AG09309 (cell line): ENCODE results near the gene TTR.

Experiments used
- DNase-seq: peaks from one replicate; pipeline ENCODE4 v3.0.0-alpha.2; 2010; ENCODE audit warnings: low read depth
- H3K4me3 ChIP-seq: 2 replicates; pipeline ENCODE4 v1.5.1; 2011; ENCODE audit warnings: mild to moderate bottlenecking, low read depth, low read length, moderate library complexity; ENCODE audit not compliant: control insufficient read depth
- TF ChIP-seq, protein P1 (sequence below): IDR thresholded peaks from 2 replicates; pipeline ENCODE4 v1.5.1; 2011; ENCODE audit warnings: mild to moderate bottlenecking, low read depth, low read length, inconsistent platforms; ENCODE audit not compliant: insufficient read depth, control insufficient read depth; ENCODE audit errors: missing control alignments

Gene TTR

DNA sequence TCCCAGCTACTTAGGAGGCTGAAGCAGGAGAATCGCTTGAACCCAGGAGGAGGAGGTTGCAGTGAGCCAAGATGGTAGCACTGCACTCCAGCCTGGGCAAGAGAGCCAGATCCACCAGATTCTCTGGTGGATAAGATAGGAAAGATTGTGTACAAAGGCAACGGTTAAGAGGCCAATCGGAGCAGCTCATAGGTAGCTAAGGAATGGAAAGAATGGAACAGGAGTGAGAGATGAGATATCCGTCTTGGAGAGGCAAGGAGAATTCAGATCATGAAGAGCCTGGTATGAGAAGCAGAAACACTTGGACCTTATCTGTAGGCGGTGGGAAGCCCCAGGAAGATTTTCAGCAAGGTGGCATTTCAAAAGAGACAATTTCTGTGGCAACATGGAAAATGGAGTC lies 27.1 kb downstream of the TTR start:
- no peak overlapping the region for H3K4me3 ChIP-seq
- TF ChIP-seq, protein P1, sequence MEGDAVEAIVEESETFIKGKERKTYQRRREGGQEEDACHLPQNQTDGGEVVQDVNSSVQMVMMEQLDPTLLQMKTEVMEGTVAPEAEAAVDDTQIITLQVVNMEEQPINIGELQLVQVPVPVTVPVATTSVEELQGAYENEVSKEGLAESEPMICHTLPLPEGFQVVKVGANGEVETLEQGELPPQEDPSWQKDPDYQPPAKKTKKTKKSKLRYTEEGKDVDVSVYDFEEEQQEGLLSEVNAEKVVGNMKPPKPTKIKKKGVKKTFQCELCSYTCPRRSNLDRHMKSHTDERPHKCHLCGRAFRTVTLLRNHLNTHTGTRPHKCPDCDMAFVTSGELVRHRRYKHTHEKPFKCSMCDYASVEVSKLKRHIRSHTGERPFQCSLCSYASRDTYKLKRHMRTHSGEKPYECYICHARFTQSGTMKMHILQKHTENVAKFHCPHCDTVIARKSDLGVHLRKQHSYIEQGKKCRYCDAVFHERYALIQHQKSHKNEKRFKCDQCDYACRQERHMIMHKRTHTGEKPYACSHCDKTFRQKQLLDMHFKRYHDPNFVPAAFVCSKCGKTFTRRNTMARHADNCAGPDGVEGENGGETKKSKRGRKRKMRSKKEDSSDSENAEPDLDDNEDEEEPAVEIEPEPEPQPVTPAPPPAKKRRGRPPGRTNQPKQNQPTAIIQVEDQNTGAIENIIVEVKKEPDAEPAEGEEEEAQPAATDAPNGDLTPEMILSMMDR, result no peak
- no peak for DNase-seq

DNA sequence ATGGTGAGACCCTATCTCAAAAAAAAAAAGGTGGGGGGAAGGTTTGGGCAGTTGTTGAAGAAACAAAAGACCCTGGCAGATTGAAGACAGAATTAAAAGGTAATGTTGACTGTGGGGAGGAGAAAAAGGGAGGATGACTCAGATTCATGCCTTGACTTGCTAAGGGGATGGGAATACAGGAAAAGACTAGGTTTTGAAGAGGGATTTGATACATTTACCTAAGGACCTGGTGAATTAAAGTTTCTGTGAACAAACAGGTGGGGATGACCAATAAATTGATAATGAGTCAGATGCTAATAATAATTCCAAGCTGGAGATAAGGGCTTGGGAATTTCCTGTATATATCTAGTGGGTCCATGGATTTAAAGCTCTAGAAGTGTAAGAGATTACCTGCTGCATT lies 27.6 kb downstream of the TTR start:
- no peak for DNase-seq
- H3K4me3 ChIP-seq, result no peak overlapping the region
- TF ChIP-seq, protein P1, result no peak

DNA sequence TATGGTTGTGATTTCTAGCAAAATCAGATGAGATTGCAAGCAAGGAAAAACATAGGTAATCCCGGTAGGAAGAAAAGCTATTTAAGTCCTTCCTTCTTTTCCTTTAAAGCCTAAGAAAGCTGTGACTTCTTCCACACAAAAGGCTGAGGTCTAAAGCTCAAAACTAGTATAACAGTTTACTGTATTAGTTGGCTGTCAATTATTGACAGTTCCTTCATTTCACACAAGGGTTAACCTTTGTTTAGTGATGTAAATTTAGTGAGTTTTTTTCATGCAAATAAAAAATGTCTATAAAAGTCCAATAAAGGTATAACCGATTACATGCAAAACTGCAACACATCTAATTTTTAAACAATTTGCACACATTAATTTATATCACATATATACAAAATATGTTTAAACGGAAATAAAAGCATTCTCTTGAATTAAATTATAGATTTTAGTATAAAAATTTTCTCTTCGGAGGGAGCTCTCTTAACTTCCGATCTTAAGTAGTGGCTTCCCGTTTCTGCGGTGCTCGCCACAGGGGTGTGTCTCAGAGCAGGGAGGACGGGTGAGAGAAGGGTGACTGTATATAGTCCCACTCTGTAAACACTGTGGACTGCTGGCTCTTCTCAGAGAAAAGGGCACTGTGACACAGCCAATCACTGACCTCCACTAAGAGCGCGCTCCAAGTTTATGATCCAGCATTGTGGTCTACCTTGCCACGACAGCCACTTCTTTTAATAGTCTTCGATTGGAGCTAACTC lies 33.4 kb downstream of the TTR start:
- DNase-seq, result no peak
- TF ChIP-seq, protein P1, result no peak
- no peak overlapping the region for H3K4me3 ChIP-seq

DNA sequence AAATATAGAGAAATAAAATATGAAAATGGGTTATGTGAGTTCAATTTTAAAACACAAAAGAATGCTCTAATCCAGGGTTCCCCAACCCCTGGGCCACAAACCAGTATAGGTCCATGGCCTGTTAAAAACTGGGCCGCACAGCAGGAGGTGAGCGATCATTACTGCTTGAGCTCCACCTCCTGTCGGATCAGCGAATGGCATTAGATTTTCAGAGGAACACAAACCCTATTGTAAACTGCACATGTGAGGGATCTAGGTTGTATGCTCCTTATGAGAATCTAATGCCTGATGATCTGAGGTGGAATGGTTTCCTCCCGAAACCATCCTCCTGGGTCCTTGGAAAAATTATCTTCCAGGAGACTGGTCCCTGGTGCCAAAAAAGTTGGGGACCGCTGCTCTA lies 34.7 kb downstream of the TTR start:
- H3K4me3 ChIP-seq, result no peak overlapping the region
- TF ChIP-seq, protein P1, result no peak
- DNase-seq, result no peak

DNA sequence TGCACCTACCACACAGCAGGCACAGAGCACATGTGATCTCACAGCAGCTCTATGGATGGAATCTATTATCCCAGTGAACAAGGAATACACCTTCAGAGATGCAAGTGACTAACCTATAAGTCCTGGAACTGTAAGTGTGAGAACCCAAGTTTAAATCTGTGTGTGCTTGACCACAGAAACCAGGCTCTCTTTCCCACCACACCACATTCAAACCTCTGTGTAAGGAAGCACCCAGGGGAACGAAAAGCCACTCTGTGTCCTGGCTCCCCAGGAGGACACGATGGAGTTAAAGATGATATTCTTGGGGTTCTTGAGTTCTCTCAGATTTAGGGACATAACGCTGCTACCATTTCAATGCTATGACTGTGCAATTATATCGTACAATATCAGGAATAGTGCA lies 38.9 kb downstream of the TTR start:
- H3K4me3 ChIP-seq, result no peak overlapping the region
- no peak for DNase-seq
- TF ChIP-seq, protein P1, result no peak

DNA sequence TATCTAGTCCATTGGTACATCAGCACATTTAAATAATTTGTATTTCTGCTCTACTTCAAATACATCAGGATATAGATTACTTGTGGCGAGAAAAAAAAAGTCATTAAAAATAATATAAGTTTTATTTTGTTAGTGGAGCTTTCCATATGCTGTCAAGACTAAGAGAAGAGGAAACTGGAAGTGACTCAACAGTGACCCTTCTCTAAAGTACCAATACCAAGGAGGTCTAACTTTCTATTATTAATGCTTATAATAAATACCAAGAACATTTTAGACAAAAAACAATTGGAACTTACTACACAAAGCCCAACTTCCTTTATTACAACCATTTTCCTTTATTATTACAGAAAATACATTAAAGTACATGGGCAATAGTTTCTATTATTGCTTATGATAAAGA lies 39.8 kb downstream of the TTR start:
- TF ChIP-seq, protein P1, result no peak
- no peak for DNase-seq
- no peak overlapping the region for H3K4me3 ChIP-seq

DNA sequence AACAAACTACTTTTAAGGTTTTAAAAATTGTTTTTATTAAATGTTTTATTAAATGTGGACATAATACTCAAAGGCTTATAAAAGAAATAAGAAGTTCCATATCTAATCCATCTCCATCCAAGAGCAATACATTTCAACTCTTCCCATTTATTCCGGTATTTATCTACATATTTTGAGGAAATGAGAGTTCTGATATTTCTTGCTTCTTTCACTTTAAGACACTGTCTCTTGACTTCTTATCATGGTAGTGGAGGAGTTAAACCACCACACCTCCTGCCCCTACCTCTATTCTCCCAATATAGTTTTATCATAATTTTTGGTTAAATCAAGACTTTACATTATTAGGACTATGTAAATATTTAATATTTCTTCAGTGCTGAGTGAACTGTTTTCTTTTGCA lies 40.7 kb downstream of the TTR start:
- TF ChIP-seq, protein P1, result no peak
- no peak for DNase-seq
- H3K4me3 ChIP-seq, result no peak overlapping the region
